KMS-11 (cell line): Measurements from ENCODE around the gene TXLNB.

Source experiments
- H2AFZ ChIP-seq: fragments of 200-600 bp; sonication (generic); 2 replicates; pipeline ENCODE4 v1.6.1; 2016; ENCODE audit warnings: antibody characterized with exemption, mixed run types, low read depth
- H3K27ac ChIP-seq: fragments of 200-600 bp; sonication (generic); 2 replicates; pipeline ENCODE4 v1.6.1; 2016; ENCODE audit warnings: mild to moderate bottlenecking, mixed run types
- H3K27me3 ChIP-seq: fragments of 200-600 bp; sonication (generic); 2 replicates; pipeline ENCODE4 v1.6.1; 2017; ENCODE audit warnings: mild to moderate bottlenecking, low read depth, mixed run types, moderate library complexity; ENCODE audit not compliant: insufficient read depth
- H3K36me3 ChIP-seq: fragments of 200-600 bp; sonication (generic); 2 replicates; pipeline ENCODE4 v1.6.1; 2017; ENCODE audit warnings: mild to moderate bottlenecking, mixed run types; ENCODE audit not compliant: insufficient read depth
- H3K4me1 ChIP-seq: fragments of 200-600 bp; sonication (generic); 2 replicates; pipeline ENCODE4 v1.6.1; 2016; ENCODE audit warnings: mild to moderate bottlenecking, low read depth, mixed run types; ENCODE audit not compliant: poor library complexity, severe bottlenecking
- H3K4me2 ChIP-seq: fragments of 200-600 bp; sonication (generic); 2 replicates; pipeline ENCODE4 v1.7.0; 2016; ENCODE audit warnings: mild to moderate bottlenecking, mixed run types
- H3K4me3 ChIP-seq: fragments of 200-600 bp; sonication (generic); IDR thresholded peaks from 2 replicates; pipeline ENCODE4 v1.6.1; 2017; ENCODE audit warnings: low read depth, low read length, mixed read lengths; ENCODE audit not compliant: insufficient read depth
- H3K79me2 ChIP-seq: fragments of 200-600 bp; sonication (generic); 2 replicates; pipeline ENCODE4 v1.6.1; 2016; ENCODE audit warnings: low read depth, mixed run types; ENCODE audit not compliant: insufficient read depth
- H3K9ac ChIP-seq: fragments of 200-600 bp; sonication (generic); 2 replicates; pipeline ENCODE4 v1.6.1; 2016; ENCODE audit warnings: mild to moderate bottlenecking, mixed run types
- H4K20me1 ChIP-seq: fragments of 200-600 bp; sonication (generic); 2 replicates; pipeline ENCODE4 v1.6.1; 2016; ENCODE audit warnings: mild to moderate bottlenecking, mixed run types; ENCODE audit not compliant: insufficient read depth
- CTCF ChIP-seq: fragments of 200-600 bp; sonication (generic); conservative IDR thresholded peaks from 2 replicates; pipeline ENCODE4 v1.6.1; 2017; ENCODE audit warnings: low read depth, mild to moderate bottlenecking, antibody characterized with exemption, low read length, moderate library complexity, mixed read lengths

Gene TXLNB

GRCh38 chr6:139311831-139312230 is 20.0 kb upstream of the TXLNB start:
- H3K36me3 ChIP-seq = no peaks in the 10 kb centered on the region

GRCh38 chr6:139308936-139309603 is 17.3 kb upstream of the TXLNB start:
- Histone ChIP-seq H3K4me2 (no peak overlapping the region), H2AFZ (no peak overlapping the region), H3K27ac (no peak overlapping the region)

More at GRCh38 chr6:139311831-139312230, 20.0 kb upstream of the TXLNB start:
- Histone ChIP-seq H4K20me1 (no peaks in the 10 kb centered on the region), H3K9ac (no peak overlapping the region), H3K4me1 (peaks cover 49% of the 10 kb centered on the region), H2AFZ (no peak overlapping the region), H3K27ac (no peak overlapping the region), H3K27me3 (no peaks in the 10 kb centered on the region), H3K79me2 (no peaks in the 10 kb centered on the region), H3K4me3 (no peak overlapping the region), H3K4me2 (no peak overlapping the region; the same call in 1 of the 2 replicates)
- no peak for TF ChIP-seq CTCF

GRCh38 chr6:139308286-139308916 is 16.6 kb upstream of the TXLNB start:
- no peaks in the 10 kb centered on the region for H3K36me3 ChIP-seq
- no peaks in the 10 kb centered on the region for H3K27me3 ChIP-seq
- no peak overlapping the region for H3K9ac ChIP-seq
- no peak for TF ChIP-seq CTCF
- H3K79me2 ChIP-seq = no peaks in the 10 kb centered on the region
- no peak overlapping the region for H3K4me3 ChIP-seq
- H3K4me1 ChIP-seq = peaks cover 15% of the 10 kb centered on the region
- no peak overlapping the region for H3K27ac ChIP-seq
- H3K4me2 ChIP-seq = no peak overlapping the region
- H2AFZ ChIP-seq = no peak overlapping the region
- no peaks in the 10 kb centered on the region for H4K20me1 ChIP-seq

More at GRCh38 chr6:139308936-139309603, 17.3 kb upstream of the TXLNB start:
- H4K20me1 ChIP-seq = no peaks in the 10 kb centered on the region
- no peak for TF ChIP-seq CTCF
- peaks cover 22% of the 10 kb centered on the region for H3K4me1 ChIP-seq
- H3K4me3 ChIP-seq = no peak overlapping the region
- no peaks in the 10 kb centered on the region for H3K36me3 ChIP-seq
- H3K27me3 ChIP-seq = no peaks in the 10 kb centered on the region
- H3K9ac ChIP-seq = no peak overlapping the region
- no peaks in the 10 kb centered on the region for H3K79me2 ChIP-seq

- no peaks in the 10 kb centered on the region for H3K79me2 ChIP-seq
- no peak overlapping the region for H2AFZ ChIP-seq
- TF ChIP-seq CTCF = no peak
- no peaks in the 10 kb centered on the region for H3K27me3 ChIP-seq
- H3K27ac ChIP-seq = no peak overlapping the region
- no peaks in the 10 kb centered on the region for H3K36me3 ChIP-seq
- no peak overlapping the region for H3K4me3 ChIP-seq
- no peak overlapping the region for H3K4me2 ChIP-seq
- H3K4me1 ChIP-seq = peaks cover 7% of the 10 kb centered on the region
- H4K20me1 ChIP-seq = no peaks in the 10 kb centered on the region
- no peak overlapping the region for H3K9ac ChIP-seq
Observed at GRCh38 chr6:139306291-139306981, 14.6 kb upstream of the TXLNB start.
